Spleen (tissue), 7 donors: ENCODE results near the gene GRID2IP.

Experiments used
- POLR2A ChIP-seq, 3 donors: fragments of 450-650 bp; IDR thresholded peaks; one replicate each; pipeline ENCODE4 v1.5.1; 2017; ENCODE audit warnings: antibody characterized with exemption in 3 of 3, mild to moderate bottlenecking in 1 of 3
- POLR2AphosphoS5 ChIP-seq, 3 donors: sonication (generic); formaldehyde crosslinking; IDR thresholded peaks; one replicate each; pipeline ENCODE4 v1.5.1; 2017; ENCODE audit warnings: antibody characterized with exemption in 3 of 3
- TF ChIP-seq, protein P1 (sequence below), 11 experiments: fragments of 200-600 bp in 7 of 11; fragments of 450-650 bp in 4 of 11; sonication (generic) in 4 of 11; IDR thresholded peaks in 8 of 11; conservative IDR thresholded peaks in 3 of 11; 1 replicate in 7 of 11; 2 replicates in 4 of 11; pipeline versions ENCODE4 v1.4.0 to v1.8.0; 2016 to 2021; ENCODE audit warnings: antibody characterized with exemption in 11 of 11, inconsistent platforms in 4 of 11, mild to moderate bottlenecking in 1 of 11
- donor health status: DM: no; HTN: no; CAD: no; lungs with moderate emphysema.
- donor health status: DM: no; HTN: no; CAD: no.
- donor health status: DM: no; HTN: no; CAD: no.

DNA sequence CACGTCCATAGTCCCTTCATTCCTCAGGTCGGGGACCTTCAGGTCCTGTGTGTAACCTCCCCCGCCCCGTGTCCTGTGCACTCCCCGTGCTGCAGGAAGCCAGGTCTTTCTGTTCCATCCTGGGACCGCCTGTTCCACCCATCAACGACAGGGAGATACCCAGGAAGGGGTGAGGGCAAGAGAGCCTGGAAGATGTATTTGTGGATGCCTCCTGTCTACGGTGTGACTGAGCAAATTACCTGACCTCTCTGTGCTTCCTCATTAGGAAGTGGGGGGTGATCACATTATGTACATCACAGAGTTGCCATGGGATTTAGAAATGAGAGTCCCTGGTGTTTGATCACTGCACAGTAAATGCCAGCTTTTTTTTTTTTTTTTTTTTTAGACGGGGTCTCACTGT lies 46.3 kb downstream of the GRID2IP start:
- TF ChIP-seq, protein P1, sequence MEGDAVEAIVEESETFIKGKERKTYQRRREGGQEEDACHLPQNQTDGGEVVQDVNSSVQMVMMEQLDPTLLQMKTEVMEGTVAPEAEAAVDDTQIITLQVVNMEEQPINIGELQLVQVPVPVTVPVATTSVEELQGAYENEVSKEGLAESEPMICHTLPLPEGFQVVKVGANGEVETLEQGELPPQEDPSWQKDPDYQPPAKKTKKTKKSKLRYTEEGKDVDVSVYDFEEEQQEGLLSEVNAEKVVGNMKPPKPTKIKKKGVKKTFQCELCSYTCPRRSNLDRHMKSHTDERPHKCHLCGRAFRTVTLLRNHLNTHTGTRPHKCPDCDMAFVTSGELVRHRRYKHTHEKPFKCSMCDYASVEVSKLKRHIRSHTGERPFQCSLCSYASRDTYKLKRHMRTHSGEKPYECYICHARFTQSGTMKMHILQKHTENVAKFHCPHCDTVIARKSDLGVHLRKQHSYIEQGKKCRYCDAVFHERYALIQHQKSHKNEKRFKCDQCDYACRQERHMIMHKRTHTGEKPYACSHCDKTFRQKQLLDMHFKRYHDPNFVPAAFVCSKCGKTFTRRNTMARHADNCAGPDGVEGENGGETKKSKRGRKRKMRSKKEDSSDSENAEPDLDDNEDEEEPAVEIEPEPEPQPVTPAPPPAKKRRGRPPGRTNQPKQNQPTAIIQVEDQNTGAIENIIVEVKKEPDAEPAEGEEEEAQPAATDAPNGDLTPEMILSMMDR (IDR thresholded peaks at IDR 0.05 in 8 of 11, conservative IDR thresholded peaks at IDR 0.05 in 3 of 11) = no peak
- TF ChIP-seq POLR2AphosphoS5 (IDR thresholded peaks at IDR 0.05) = no peak
- no peak for TF ChIP-seq POLR2A (IDR thresholded peaks at IDR 0.05)
